ENCODE data around the gene CXorf38. TPM values are rescaled to one million over a fixed set of nuclear protein-coding genes. Genes with fewer than 3 reads are reported as not detected.

The CXorf38 gene
- total RNA-seq, 1 donor from 2014 or later: 7.1 TPM

- Mint-ChIP-seq H3K4me3 (peak within 1 kb of the TSS; percentile 93), H3K9me3 (no peaks in the 10 kb centered on the region), H3K27ac (ENCODE audit: unreplicated experiment) (peak within 1 kb of the TSS; percentile 88), H3K36me3 (ENCODE audit: low read depth) (no peaks in the 10 kb centered on the region), H3K27me3 (ENCODE audit: low read depth) (no peaks in the 10 kb centered on the region), H3K4me1 (peaks cover 10% of the 10 kb centered on the region)
- peak; percentile 76 for DNase-seq (ENCODE audit: low read depth, low spot score)
- no peak for TF ChIP-seq CTCF (conservative IDR thresholded peaks at IDR 0.05)
Measured at GRCh38 chrX:40580537-40581335, 66.6 kb downstream of the CXorf38 start, which contains the start of gene ATP6AP2. TSS of gene ATP6AP2 (plus strand) at chrX:40580970. CDS start at chrX:40581066, 96 bp downstream.

GRCh38 chrX:40579900-40580536 is 67.3 kb downstream of the CXorf38 start:
- H3K36me3 Mint-ChIP-seq (ENCODE audit: low read depth): no peaks in the 10 kb centered on the region
- H3K4me3 Mint-ChIP-seq: peak overlapping the region; percentile 93

GRCh38 chrX:40579141-40579540 is 68.2 kb downstream of the CXorf38 start:
- TF ChIP-seq CTCF (conservative IDR thresholded peaks at IDR 0.05): no peak
- Mint-ChIP-seq H3K36me3 (ENCODE audit: low read depth) (no peaks in the 10 kb centered on the region), H3K27ac (ENCODE audit: unreplicated experiment) (no peak overlapping the region), H3K27me3 (ENCODE audit: low read depth) (no peaks in the 10 kb centered on the region), H3K4me3 (no peak overlapping the region), H3K4me1 (peaks cover 10% of the 10 kb centered on the region), H3K9me3 (no peaks in the 10 kb centered on the region)
- DNase-seq (ENCODE audit: low read depth, low spot score): no peak

More at GRCh38 chrX:40579900-40580536, 67.3 kb downstream of the CXorf38 start:
- H3K4me1 Mint-ChIP-seq: peaks cover 10% of the 10 kb centered on the region
- no peaks in the 10 kb centered on the region for H3K27me3 Mint-ChIP-seq (ENCODE audit: low read depth)
- no peak for DNase-seq (ENCODE audit: low read depth, low spot score)
- no peak for TF ChIP-seq CTCF (conservative IDR thresholded peaks at IDR 0.05)
- no peaks in the 10 kb centered on the region for H3K9me3 Mint-ChIP-seq
- H3K27ac Mint-ChIP-seq (ENCODE audit: unreplicated experiment): no peak overlapping the region

GRCh38 chrX:40578039-40578695 is 69.2 kb downstream of the CXorf38 start:
- Mint-ChIP-seq H3K4me3 (no peak overlapping the region), H3K36me3 (ENCODE audit: low read depth) (no peaks in the 10 kb centered on the region), H3K9me3 (no peaks in the 10 kb centered on the region), H3K4me1 (peaks cover 10% of the 10 kb centered on the region), H3K27me3 (ENCODE audit: low read depth) (no peaks in the 10 kb centered on the region), H3K27ac (ENCODE audit: unreplicated experiment) (no peak overlapping the region)
- no peak for DNase-seq (ENCODE audit: low read depth, low spot score)
- no peak for TF ChIP-seq CTCF (conservative IDR thresholded peaks at IDR 0.05)

Other genes starting within 250 kb of the CXorf38 start
- gene ATP6AP2, start 66.6 kb downstream of the CXorf38 start, total RNA-seq: 46.7 and 49.6 TPM in 2 replicates
- gene MPC1L, start 24.1 kb downstream of the CXorf38 start, total RNA-seq: not detected in 2 replicates
- 52.7 and 55.5 TPM in 2 replicates for gene MED14, start 88.0 kb upstream of the CXorf38 start, total RNA-seq

Measured in neural crest cell (in vitro differentiated cells).